CD4-positive, alpha-beta T cell (primary cell): ENCODE measurements around the gene ACOX3. TPM values are rescaled to one million over a fixed set of nuclear protein-coding genes. Genes with fewer than 3 reads are reported as not detected.
"Not testable (repeated sequence)": the region's sequence is repeated elsewhere in the genome, so short reads cannot be mapped to it uniquely, and the experiment has no call there.

ENCODE experiments used
- ATAC-seq: fragments of 200-7000 bp; cut with Tn5 transposase; one replicate; pipeline ENCODE4 v1.10.0; 2022; ENCODE audit warnings: mild to moderate bottlenecking; ENCODE audit not compliant: poor library complexity
- CTCF ChIA-PET: fragments of 350-600 bp; sonication (Branson Sonifier 250); formaldehyde crosslinking; loops from one replicate; lab custom pipeline; 2021; ENCODE audit warnings: antibody characterized with exemption, inconsistent platforms; lab: Charles Lee
- POLR2A ChIA-PET: fragments of 350-600 bp; sonication (Branson Sonifier 250); formaldehyde crosslinking; loops from one replicate; lab custom pipeline; 2021; ENCODE audit warnings: antibody characterized with exemption, inconsistent platforms; lab: Charles Lee
- DNase-seq, 14 experiments: peaks; one replicate each; pipeline ENCODE4 v3.0.0-alpha.2; 2013 to 2020; ENCODE audit warnings: mixed read lengths in 2 of 14
- H3K27ac ChIP-seq, 2 donors: one replicate each; pipeline versions ENCODE4 v1.5.1 to v1.7.0; 2013; ENCODE audit warnings: low read length in 2 of 2, low read depth in 1 of 2, mild to moderate bottlenecking in 1 of 2
- H3K27me3 ChIP-seq, 2 experiments: 1 replicate in 1 of 2; 2 replicates in 1 of 2; pipeline versions ENCODE4 v1.6.1 to v1.7.0; 2013; ENCODE audit warnings: low read length in 2 of 2, control low read depth in 1 of 2, mild to moderate bottlenecking in 1 of 2, moderate library complexity in 1 of 2; ENCODE audit not compliant: insufficient read depth in 2 of 2, control insufficient read depth in 1 of 2
- H3K36me3 ChIP-seq: one replicate; pipeline ENCODE4 v1.6.1; 2013; ENCODE audit warnings: low read length, control low read depth; ENCODE audit not compliant: insufficient read depth
- H3K4me1 ChIP-seq: one replicate; pipeline ENCODE4 v1.6.1; 2013; ENCODE audit warnings: low read length, control low read depth; ENCODE audit not compliant: insufficient read depth
- H3K4me3 ChIP-seq: one replicate; pipeline ENCODE4 v1.5.1; 2013; ENCODE audit warnings: mild to moderate bottlenecking, low read length, moderate library complexity
- H3K9me3 ChIP-seq, 2 experiments: 1 replicate in 1 of 2; 2 replicates in 1 of 2; pipeline versions ENCODE4 v1.6.1 to v1.7.0; 2013; ENCODE audit warnings: low read length in 2 of 2, mild to moderate bottlenecking in 2 of 2, control low read depth in 1 of 2, moderate library complexity in 1 of 2; ENCODE audit not compliant: control insufficient read depth in 1 of 2, insufficient read depth in 1 of 2
- H3K27ac Mint-ChIP-seq: one replicate; pipeline ENCODE4 v1.8.0; 2020; ENCODE audit warnings: mixed read lengths
- H3K27me3 Mint-ChIP-seq: one replicate; pipeline ENCODE4 v1.8.0; 2021; ENCODE audit warnings: mixed read lengths
- H3K36me3 Mint-ChIP-seq: one replicate; pipeline ENCODE4 v1.8.0; 2021; ENCODE audit warnings: low read depth, mixed read lengths
- H3K4me1 Mint-ChIP-seq: one replicate; pipeline ENCODE4 v1.8.0; 2021; ENCODE audit warnings: low read depth, mixed read lengths
- H3K4me3 Mint-ChIP-seq: one replicate; pipeline ENCODE4 v1.8.0; 2020; ENCODE audit warnings: mild to moderate bottlenecking, mixed read lengths
- H3K9me3 Mint-ChIP-seq: one replicate; pipeline ENCODE4 v1.8.0; 2020; ENCODE audit warnings: mixed read lengths
- CTCF ChIP-seq: fragments of 200-600 bp; IDR thresholded peaks from one replicate; pipeline ENCODE4 v1.8.0; 2022; ENCODE audit warnings: antibody characterized with exemption, mild to moderate bottlenecking
- intact Hi-C, 2 experiments: fragments of 100-400 bp; cut with DNase I in 1 of 2; cut with micrococcal nuclease in 1 of 2; formaldehyde crosslinking; loops; one replicate each; pipeline versions ENCODE4 v1.15.1 to v1.9.0; 2023 to 2025; cut with DNase I, micrococcal nuclease
- polyA plus RNA-seq, 2 donors: library from polyadenylated mRNA; unstranded; fragments of 120-200 nt; gene quantifications; one replicate each; pipeline ENCODE4 v1.2.1, GENCODE V29; 2013
- total RNA-seq, 174 experiments: library from RNA in 2 of 174; stranded (reverse) in 2 of 174; gene quantifications; one replicate each; pipeline ENCODE4 v1.2.3 and lab custom pipeline; 2021 to 2026

The ACOX3 gene
- total RNA-seq (1 to 10 TPM; 4.9 to 6.1 TPM), total RNA-seq (lab: John Stamatoyannopoulos, UW) (8.2 to 64.1 (median 20.8) reads per million in 172 experiments)
- polyA plus RNA-seq (2013, experiment 1 of 2), result 10.0 TPM
- polyA plus RNA-seq (2013, experiment 2 of 2), result 10.3 TPM

- no peak for TF ChIP-seq CTCF
These were observed at the start of gene ACOX3, which contains the start of gene TRMT44 for GRCh38 chr4:8440492-8441311. Gene ACOX3 (minus strand): TSS chr4:8440723. CDS start chr4:8416521, 24,202 bp downstream. Gene TRMT44 (plus strand): TSS chr4:8440777. CDS start chr4:8440823, 46 bp downstream.

GRCh38 chr4:8488791-8489369, 48.4 kb upstream of the ACOX3 start:
- H3K27ac ChIP-seq, result no peak overlapping the region
- H3K9me3 ChIP-seq, result peaks cover 0 to 5% of the 10 kb centered on the region in 2 experiments
- no peaks in the 10 kb centered on the region for H3K27me3 Mint-ChIP-seq
- H3K4me3 Mint-ChIP-seq, result no peak overlapping the region
- H3K4me1 ChIP-seq, result no peaks in the 10 kb centered on the region
- H3K4me1 Mint-ChIP-seq, result no peaks in the 10 kb centered on the region
- no peak for DNase-seq
- POLR2A ChIA-PET, result no interaction called here
- no peaks in the 10 kb centered on the region for H3K9me3 Mint-ChIP-seq
- H3K27me3 ChIP-seq, result no peaks in the 10 kb centered on the region
- H3K36me3 Mint-ChIP-seq, result peaks cover 7% of the 10 kb centered on the region
- H3K36me3 ChIP-seq, result no peaks in the 10 kb centered on the region
- intact Hi-C loops, result no loop called here
- CTCF ChIA-PET, result no interaction called here
- ATAC-seq, result no peak
- H3K4me3 ChIP-seq, result no peak overlapping the region
- TF ChIP-seq CTCF, result no peak
- no peak overlapping the region for H3K27ac Mint-ChIP-seq

More at GRCh38 chr4:8440492-8441311, at the start of gene ACOX3, which contains the start of gene TRMT44:
- DNase-seq, result peak; percentile 86 to 99 (median 94)
- ChIA-PET POLR2A (interaction anchor here (1.2 to 2.4 kb wide), 3 partner anchors 10 to 500 kb away, joined by 4 to 25 read pairs (median 6); partner anchors contain the start of gene AFAP1), CTCF (interaction anchor here (0.9 to 1.0 kb wide), 2 partner anchors 13 to 30 kb away, joined by 3 read pairs; no protein-coding TSS in a partner anchor)
- H3K36me3 Mint-ChIP-seq, result peaks cover 22% of the 10 kb centered on the region
- peaks cover 2% of the 10 kb centered on the region for H3K9me3 Mint-ChIP-seq
- ATAC-seq, result peak; percentile 88
- peak within 1 kb of the TSS; percentile 99 for H3K27ac Mint-ChIP-seq
- Histone ChIP-seq H3K27ac (peak within 1 kb of the TSS; percentile 88 to 96), H3K27me3 (no peaks in the 10 kb centered on the region), H3K4me1 (peaks cover 53% of the 10 kb centered on the region), H3K9me3 (no peaks in the 10 kb centered on the region), H3K4me3 (peak within 1 kb of the TSS; percentile 97), H3K36me3 (peaks cover under 1% of the 10 kb centered on the region)
- peaks cover 88% of the 10 kb centered on the region for H3K4me1 Mint-ChIP-seq
- H3K27me3 Mint-ChIP-seq, result no peaks in the 10 kb centered on the region
- intact Hi-C loops, result loop anchor here (1.0 to 2.0 kb wide), 2 partner anchors 12 to 282 kb away; partner anchors contain the start of gene ABLIM2 (in 2 of the 2)
- H3K4me3 Mint-ChIP-seq, result peak within 1 kb of the TSS; percentile 99

- CTCF ChIA-PET, H3K4me3 ChIP-seq, H3K4me1 ChIP-seq, H3K4me1 Mint-ChIP-seq, H3K9me3 ChIP-seq, H3K27ac Mint-ChIP-seq, DNase-seq, H3K9me3 Mint-ChIP-seq, H3K4me3 Mint-ChIP-seq, H3K36me3 ChIP-seq, ATAC-seq, intact Hi-C loops, POLR2A ChIA-PET, H3K27me3 ChIP-seq, H3K36me3 Mint-ChIP-seq, H3K27me3 Mint-ChIP-seq, H3K27ac ChIP-seq: not testable (repeated sequence)
These were observed 46.1 kb upstream of the ACOX3 start for GRCh38 chr4:8486643-8487042.
